CD4-positive, alpha-beta T cell treated with Interleukin-15 for 1 hour (primary cell): ENCODE measurements around the gene GPC5.
"Not testable (repeated sequence)": the region's sequence is repeated elsewhere in the genome, so short reads cannot be mapped to it uniquely, and the experiment has no call there.

Experiments used
- DNase-seq: peaks from one replicate; pipeline ENCODE4 v3.0.0-alpha.2; 2020

The GPC5 gene

DNA sequence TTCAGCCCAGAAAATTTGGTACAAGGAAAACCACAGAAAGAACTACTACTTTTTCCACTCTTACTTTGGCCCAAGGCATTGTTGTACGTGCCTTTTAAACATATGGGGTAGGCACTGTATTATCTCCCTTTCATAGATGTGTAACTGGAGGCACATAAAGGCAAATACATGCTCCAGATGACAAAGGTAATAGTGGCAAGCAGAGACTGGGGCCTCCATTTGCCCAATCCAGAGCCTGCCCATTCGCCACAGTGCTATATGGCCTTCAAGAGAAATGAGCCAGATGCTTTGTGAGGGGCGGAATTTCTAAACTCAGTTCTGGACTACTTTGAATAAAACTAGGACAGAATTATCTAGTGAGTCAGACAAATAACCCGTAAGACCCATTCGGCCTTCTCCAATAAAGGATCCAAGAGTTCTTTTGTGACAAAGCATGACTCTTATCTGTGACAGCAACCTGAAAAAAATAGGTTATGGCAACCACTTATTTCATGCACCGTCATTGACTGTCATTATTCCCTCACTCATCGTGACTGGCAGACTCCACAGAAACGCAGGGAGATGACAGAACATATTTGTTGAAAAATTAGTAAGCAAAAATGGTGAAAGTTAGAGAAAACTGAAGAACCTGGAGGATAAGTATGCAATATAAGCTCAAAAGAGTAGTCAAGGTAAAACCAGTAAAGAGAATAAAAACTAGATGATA is 1116.2 kb downstream of the GPC5 start:
- no peak for DNase-seq

DNA sequence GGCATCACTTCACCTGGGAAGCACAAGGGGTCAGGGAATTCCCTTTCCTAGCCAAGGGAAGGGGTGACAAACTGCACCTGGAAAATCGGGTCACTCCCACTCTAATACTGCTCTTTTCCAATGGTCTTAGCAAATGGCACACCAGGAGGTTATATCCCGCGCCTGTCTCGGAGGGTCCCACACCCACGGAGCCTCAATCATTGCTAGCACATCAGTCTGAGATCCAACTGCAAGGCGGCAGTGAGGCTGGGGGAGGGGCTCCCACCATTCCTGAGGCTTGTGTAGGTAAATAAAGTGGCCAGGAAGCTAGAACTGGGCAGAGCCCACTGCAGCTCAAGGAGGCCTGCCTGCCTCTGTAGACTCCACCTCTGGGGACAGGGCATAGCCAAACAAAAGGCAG is 1118.5 kb downstream of the GPC5 start:
- DNase-seq = not testable (repeated sequence)

- DNase-seq = not testable (repeated sequence)
Measured at GRCh38 chr13:92518622-92519021, 1120.2 kb downstream of the GPC5 start.

- no peak for DNase-seq
Measured at GRCh38 chr13:92530364-92530763, 1131.9 kb downstream of the GPC5 start.

DNA sequence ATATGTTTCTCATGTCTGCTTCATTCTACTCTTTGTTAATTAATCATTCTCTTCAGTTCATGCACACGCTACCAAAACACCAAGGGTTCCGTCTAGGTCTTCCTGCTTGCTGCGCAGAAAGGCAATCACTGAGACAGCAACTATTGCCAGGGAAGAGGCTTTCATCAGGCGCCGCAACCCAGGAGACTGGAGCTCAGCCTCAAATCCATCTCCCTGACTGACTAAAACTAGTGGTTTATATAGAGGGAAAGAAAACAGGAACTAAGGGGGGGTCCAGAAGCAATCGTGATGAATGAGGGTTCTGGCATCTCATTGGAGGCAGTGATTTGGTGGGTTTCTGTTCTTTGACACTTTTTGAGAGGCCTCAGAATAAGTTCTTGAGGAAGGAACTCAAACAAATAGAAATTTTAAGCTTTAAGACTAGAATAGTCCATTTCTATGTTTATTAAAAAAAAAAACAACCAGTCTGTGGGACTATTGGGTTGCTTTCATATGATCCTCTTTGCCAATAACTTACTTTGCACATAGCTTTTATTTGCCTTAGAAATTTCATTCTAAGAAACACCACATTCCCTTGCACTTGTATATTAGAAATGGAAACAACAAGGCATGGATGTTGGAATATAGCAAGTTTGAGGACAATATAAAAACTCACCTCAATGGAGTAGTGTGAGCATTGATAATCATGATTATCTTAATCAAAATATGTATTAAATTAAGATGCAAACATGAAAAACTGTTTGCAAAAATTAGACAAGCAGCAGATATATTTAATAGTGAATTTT is 1137.0 kb downstream of the GPC5 start:
- no peak for DNase-seq

- DNase-seq = no peak
Measured at GRCh38 chr13:92537471-92537870, 1139.0 kb downstream of the GPC5 start.

DNA sequence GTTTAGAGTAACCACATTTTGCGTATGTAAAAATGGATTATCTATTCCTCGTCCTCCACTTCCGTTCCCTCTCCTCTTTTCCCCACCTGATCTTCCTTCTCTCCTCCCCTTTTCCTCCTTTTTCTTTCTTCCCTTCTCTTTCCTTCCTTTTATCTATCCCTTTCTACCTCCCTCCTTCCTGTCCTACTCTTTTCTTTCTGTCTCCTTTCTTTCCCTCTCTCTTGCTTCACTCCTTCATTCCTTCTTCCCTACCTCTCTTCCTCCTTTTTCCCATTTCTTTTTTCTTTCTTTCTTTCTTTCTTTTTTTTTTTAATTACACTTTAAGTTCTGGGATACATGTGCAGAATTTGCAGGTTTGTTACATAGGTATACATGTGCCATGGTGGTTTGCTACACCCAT is 1139.7 kb downstream of the GPC5 start:
- DNase-seq = no peak

GRCh38 chr13:92539148-92539547 is 1140.7 kb downstream of the GPC5 start:
- DNase-seq = not testable (repeated sequence)

GRCh38 chr13:92547266-92547665 is 1148.8 kb downstream of the GPC5 start:
- no peak for DNase-seq

GRCh38 chr13:92549276-92549675 is 1150.9 kb downstream of the GPC5 start:
- no peak for DNase-seq

- no peak for DNase-seq
Measured at GRCh38 chr13:92553470-92554114, 1155.2 kb downstream of the GPC5 start.

GRCh38 chr13:92560883-92561282 is 1162.5 kb downstream of the GPC5 start:
- no peak for DNase-seq

- DNase-seq = no peak
Measured at GRCh38 chr13:92564942-92565341, 1166.5 kb downstream of the GPC5 start.

DNA sequence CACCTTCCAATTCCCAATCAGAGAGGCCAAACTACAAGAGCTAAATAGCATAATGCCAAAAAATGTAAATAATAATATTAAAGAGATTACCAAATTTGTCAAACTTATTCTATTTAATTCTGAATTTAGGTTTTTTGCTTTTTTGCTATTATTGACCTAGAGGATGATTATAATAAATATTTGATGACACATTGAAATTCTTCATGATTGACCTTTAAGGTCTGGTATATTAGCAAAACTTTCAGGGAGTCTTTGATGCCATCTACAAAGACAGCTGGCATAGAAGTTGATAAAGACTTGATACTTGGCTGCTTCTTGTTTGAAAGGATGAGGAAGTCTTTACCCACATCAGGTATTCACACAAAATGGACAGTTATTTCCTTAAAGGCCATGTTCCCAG is 1168.3 kb downstream of the GPC5 start:
- no peak for DNase-seq

GRCh38 chr13:92572190-92572589 is 1173.8 kb downstream of the GPC5 start:
- no peak for DNase-seq

- DNase-seq = no peak
Measured at GRCh38 chr13:92573467-92574057, 1175.1 kb downstream of the GPC5 start.

DNA sequence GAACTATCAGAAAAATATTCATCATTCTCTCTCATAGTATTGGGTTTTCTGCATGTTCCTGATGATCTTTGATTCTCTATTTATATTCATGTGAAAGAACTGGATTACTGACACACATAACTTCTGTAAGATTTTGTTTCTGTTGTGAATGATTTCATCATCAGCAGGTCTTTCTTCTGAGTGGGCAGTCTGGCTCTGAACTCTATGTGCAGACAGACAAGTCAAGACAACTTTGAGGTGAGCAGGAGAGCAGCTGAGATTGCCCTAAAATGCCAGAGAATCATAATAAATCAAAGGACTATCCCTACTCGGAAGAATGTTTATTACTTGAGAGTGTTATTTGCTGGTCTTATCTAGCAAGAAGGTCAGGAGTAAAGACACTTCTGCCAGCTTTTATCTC is 1176.1 kb downstream of the GPC5 start:
- DNase-seq = no peak

- DNase-seq = no peak
Measured at GRCh38 chr13:92575777-92576176, 1177.4 kb downstream of the GPC5 start.

DNA sequence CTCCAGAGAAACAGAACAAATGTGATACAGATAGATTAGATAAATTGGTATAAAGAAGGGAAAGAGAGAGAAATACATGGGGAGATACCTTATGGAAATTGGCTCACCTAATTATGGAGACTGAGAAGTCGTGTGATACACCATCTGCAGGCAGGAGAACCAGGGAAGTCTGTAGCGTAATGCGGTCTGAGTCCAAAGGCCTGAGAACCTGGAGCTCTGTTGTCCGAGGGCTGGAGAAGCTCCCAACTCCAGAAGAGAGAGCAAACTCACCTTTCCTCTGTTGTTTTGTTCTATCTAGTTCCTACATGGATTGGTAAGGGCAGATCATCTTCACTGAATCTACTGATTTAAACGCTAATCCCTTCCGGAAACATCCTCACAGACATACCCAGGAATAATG is 1179.9 kb downstream of the GPC5 start:
- DNase-seq = no peak

DNA sequence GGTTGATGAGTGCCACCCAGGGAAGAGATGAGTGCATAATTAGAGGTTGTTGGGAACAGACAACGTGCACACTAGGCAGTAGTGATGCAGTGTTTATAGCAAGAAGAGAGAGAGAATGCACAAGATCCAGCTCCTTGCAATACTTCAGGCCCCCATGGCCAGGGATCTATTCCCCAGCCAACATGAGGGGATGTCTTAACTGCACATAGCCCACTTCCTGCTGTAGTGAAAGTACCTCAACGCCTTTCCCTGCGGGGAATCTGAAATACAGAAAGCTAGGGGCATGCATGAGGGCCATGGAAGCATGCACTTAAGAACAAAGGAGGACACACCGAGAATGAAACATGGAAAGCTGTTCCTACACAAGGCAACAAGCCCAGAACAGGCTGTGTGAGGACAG is 1191.5 kb downstream of the GPC5 start:
- DNase-seq = no peak

- DNase-seq = no peak
Measured at GRCh38 chr13:92590503-92590908, 1192.1 kb downstream of the GPC5 start.

DNA sequence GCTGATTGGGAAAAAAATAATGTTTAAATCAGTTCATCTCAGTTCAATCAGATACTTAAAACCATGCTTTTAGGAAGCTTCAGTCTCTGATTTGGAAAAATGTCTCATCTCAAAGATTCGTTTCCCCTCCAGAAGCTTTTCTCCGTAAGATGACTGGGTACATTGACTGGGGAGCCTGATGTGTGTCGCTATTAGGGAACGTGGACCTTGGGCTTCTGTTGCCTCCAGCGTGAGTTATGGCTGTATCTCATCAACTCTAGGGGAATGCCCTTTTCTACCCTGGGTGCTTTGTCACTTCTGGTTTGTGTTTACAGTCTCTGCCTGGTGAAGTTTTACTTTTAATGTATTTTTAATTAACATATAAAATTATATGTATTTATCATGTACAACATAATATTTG is 1192.7 kb downstream of the GPC5 start:
- no peak for DNase-seq

GRCh38 chr13:92592757-92593156 is 1194.3 kb downstream of the GPC5 start:
- no peak for DNase-seq

GRCh38 chr13:92602560-92602959 is 1204.1 kb downstream of the GPC5 start:
- DNase-seq = no peak
